Measurements from ENCODE around the gene DQX1. TPM values are rescaled to one million over a fixed set of nuclear protein-coding genes. Genes with fewer than 3 reads are reported as not detected.

DQX1 gene
- total RNA-seq, 4 donors from 2014 or later, result 3.8 to 13.3 (median 5.7) TPM

GRCh38 chr2:74497777-74498499 is 28.1 kb downstream of the DQX1 start:
- Histone ChIP-seq H3K4me3 (peak overlapping the region; percentile 29 to 61 (median 50)), H3K27ac (peak overlapping the region in 1 of 4 donors; percentile 1), H3K27me3 (peaks cover 7 to 65% (median 20%) of the 10 kb centered on the region in 4 donors), H3K36me3 (peaks cover 0 to 16% (median 2%) of the 10 kb centered on the region in 3 donors), H3K4me1 (peaks cover 31 to 41% (median 31%) of the 10 kb centered on the region in 3 donors), H3K9me3 (no peaks in the 10 kb centered on the region)
- 2 to 6% methylated on average over 7 of the region's 61 CpGs for WGBS, 2 donors
- no peak for TF ChIP-seq POLR2A (IDR thresholded peaks at IDR 0.05)
- TF ChIP-seq CTCF (IDR thresholded peaks at IDR 0.05), result no peak
- no peak for DNase-seq
- intact Hi-C loops (cut with DNase I), result no loop called here

GRCh38 chr2:74496997-74497776 is 28.8 kb downstream of the DQX1 start:
- TF ChIP-seq POLR2A (IDR thresholded peaks at IDR 0.05), result no peak

GRCh38 chr2:74495440-74495839 is 30.6 kb downstream of the DQX1 start:
- no peak for DNase-seq
- Histone ChIP-seq H3K27ac (no peak overlapping the region), H3K4me3 (no peak overlapping the region), H3K9me3 (no peaks in the 10 kb centered on the region), H3K36me3 (peaks cover 18 to 41% (median 19%) of the 10 kb centered on the region in 3 donors), H3K27me3 (peaks cover 7 to 40% (median 20%) of the 10 kb centered on the region in 4 donors), H3K4me1 (peaks cover 22 to 30% (median 25%) of the 10 kb centered on the region in 3 donors)
- TF ChIP-seq CTCF (IDR thresholded peaks at IDR 0.05) (no peak), POLR2A (IDR thresholded peaks at IDR 0.05) (no peak)
- intact Hi-C loops (cut with DNase I), result no loop called here
- WGBS, 2 donors, result 75% methylated on average over 1 of the region's 1 CpG; no CpG with 5 or more reads in 1 of the 2 donors

More at GRCh38 chr2:74496997-74497776, 28.8 kb downstream of the DQX1 start:
- intact Hi-C loops (cut with DNase I), result no loop called here
- peaks cover 25 to 34% (median 29%) of the 10 kb centered on the region in 3 donors for H3K4me1 ChIP-seq
- no peaks in the 10 kb centered on the region for H3K9me3 ChIP-seq
- WGBS, 2 donors, result 56 to 58% methylated on average over 12 to 15 of the region's 19 CpGs
- H3K36me3 ChIP-seq, result peaks cover 2 to 23% (median 6%) of the 10 kb centered on the region in 3 donors
- H3K27me3 ChIP-seq, result peaks cover 7 to 58% (median 20%) of the 10 kb centered on the region in 4 donors
- no peak for DNase-seq
- H3K27ac ChIP-seq, result no peak overlapping the region
- peak overlapping the region; percentile 29 to 61 (median 50) for H3K4me3 ChIP-seq

GRCh38 chr2:74493546-74493945 is 32.5 kb downstream of the DQX1 start:
- intact Hi-C loops (cut with DNase I), result no loop called here
- WGBS, 2 donors, result 85% methylated on average over 3 of the region's 3 CpGs
- no peak for DNase-seq

More at GRCh38 chr2:74493546-74493945, 32.5 kb downstream of the DQX1 start:
- Histone ChIP-seq H3K27ac (no peak overlapping the region), H3K27me3 (peaks cover 0 to 21% (median 7%) of the 10 kb centered on the region in 4 donors), H3K4me1 (peaks cover 10 to 14% (median 13%) of the 10 kb centered on the region in 3 donors), H3K36me3 (peaks cover 20 to 59% (median 21%) of the 10 kb centered on the region in 3 donors), H3K9me3 (no peaks in the 10 kb centered on the region), H3K4me3 (no peak overlapping the region)
- TF ChIP-seq POLR2A (IDR thresholded peaks at IDR 0.05) (no peak), CTCF (IDR thresholded peaks at IDR 0.05) (no peak)
